Fibroblast of lung (primary cell): ENCODE data around the gene GPC5. TPM values are rescaled to one million over a fixed set of nuclear protein-coding genes. Genes with fewer than 3 reads are reported as not detected.

Experiments used
- DNase-seq, 2 donors: peaks; one replicate each; pipeline versions ENCODE4 v3.0.0 to v3.0.0-alpha.2; 2010; ENCODE audit warnings: low read depth in 2 of 2
- H2AFZ ChIP-seq: 2 replicates; pipeline ENCODE4 v1.5.1; 2012; ENCODE audit warnings: low read length, control low read depth, inconsistent platforms
- H3K27ac ChIP-seq: 2 replicates; pipeline ENCODE4 v1.5.1; 2011; ENCODE audit warnings: low read length, control low read depth; ENCODE audit not compliant: insufficient read depth
- H3K27me3 ChIP-seq: 2 replicates; pipeline ENCODE4 v1.5.1; 2011; ENCODE audit warnings: mild to moderate bottlenecking, low read length; ENCODE audit not compliant: control insufficient read depth, insufficient read depth
- H3K36me3 ChIP-seq: 2 replicates; pipeline ENCODE4 v1.5.1; 2011; ENCODE audit warnings: low read length; ENCODE audit not compliant: control insufficient read depth, insufficient read depth
- H3K4me1 ChIP-seq: 2 replicates; pipeline ENCODE4 v1.5.1; 2011; ENCODE audit warnings: low read length; ENCODE audit not compliant: control insufficient read depth, insufficient read depth; ENCODE audit errors: extremely low read depth
- H3K4me2 ChIP-seq: 2 replicates; pipeline ENCODE4 v1.5.1; 2011; ENCODE audit warnings: low read length, control low read depth; ENCODE audit not compliant: insufficient read depth; ENCODE audit errors: extremely low read depth
- H3K4me3 ChIP-seq, 4 experiments: fragments of 200-600 bp in 1 of 4; sonication (generic) in 1 of 4; replicated peaks in 1 of 4; 2 replicates each; pipeline ENCODE4 v1.5.1; 2011 to 2016; ENCODE audit warnings: low read length in 4 of 4, low read depth in 3 of 4, mild to moderate bottlenecking in 3 of 4, control low read depth in 2 of 4, inconsistent platforms in 1 of 4, mixed read lengths in 1 of 4; ENCODE audit not compliant: insufficient read depth in 1 of 4; ENCODE audit errors: control extremely low read depth in 1 of 4
- H3K79me2 ChIP-seq: 2 replicates; pipeline ENCODE4 v1.5.1; 2012; ENCODE audit warnings: mild to moderate bottlenecking, low read length, inconsistent platforms; ENCODE audit not compliant: control insufficient read depth, insufficient read depth
- H3K9ac ChIP-seq: 2 replicates; pipeline ENCODE4 v1.5.1; 2011; ENCODE audit warnings: mild to moderate bottlenecking, low read length, control low read depth; ENCODE audit not compliant: insufficient read depth
- H3K9me3 ChIP-seq: 2 replicates; pipeline ENCODE4 v1.5.1; 2012; ENCODE audit warnings: low read depth, low read length; ENCODE audit not compliant: control insufficient read depth, insufficient read depth
- H4K20me1 ChIP-seq: 2 replicates; pipeline ENCODE4 v1.5.1; 2011; ENCODE audit warnings: low read length; ENCODE audit not compliant: control insufficient read depth, insufficient read depth; ENCODE audit errors: extremely low read depth
- CTCF ChIP-seq, 2 donors: IDR thresholded peaks in 1 of 2; conservative IDR thresholded peaks in 1 of 2; 1 replicate in 1 of 2; 2 replicates in 1 of 2; pipeline ENCODE4 v1.5.1; 2011 to 2012; ENCODE audit warnings: low read length in 2 of 2, control low read depth in 1 of 2, inconsistent platforms in 1 of 2, low read depth in 1 of 2, mild to moderate bottlenecking in 1 of 2
- EZH2 ChIP-seq: IDR thresholded peaks from 2 replicates; pipeline ENCODE4 v1.5.1; 2012; ENCODE audit warnings: low read length, control low read depth, mild to moderate bottlenecking; ENCODE audit errors: missing control alignments
- polyA plus RNA-seq, 2 donors: library from polyadenylated mRNA; depleted of rRNA in 1 of 2; stranded (reverse) in 1 of 2; unstranded in 1 of 2; fragments of >200 nt; gene quantifications; 2 replicates each; pipeline ENCODE4 v1.2.1, GENCODE V29; 2011 to 2012; ENCODE audit warnings: missing spikeins in 1 of 2
- total RNA-seq: library from RNA; depleted of rRNA; stranded (reverse); fragments of >200 nt; gene quantifications from 2 replicates; pipeline ENCODE4 v1.2.1, GENCODE V29; 2014

GPC5 gene
- total and polyA plus RNA-seq, 2 donors (not counting 1 experiment from before 2014, with no cell fraction given), result 0.17 TPM; not detected in 1

DNA sequence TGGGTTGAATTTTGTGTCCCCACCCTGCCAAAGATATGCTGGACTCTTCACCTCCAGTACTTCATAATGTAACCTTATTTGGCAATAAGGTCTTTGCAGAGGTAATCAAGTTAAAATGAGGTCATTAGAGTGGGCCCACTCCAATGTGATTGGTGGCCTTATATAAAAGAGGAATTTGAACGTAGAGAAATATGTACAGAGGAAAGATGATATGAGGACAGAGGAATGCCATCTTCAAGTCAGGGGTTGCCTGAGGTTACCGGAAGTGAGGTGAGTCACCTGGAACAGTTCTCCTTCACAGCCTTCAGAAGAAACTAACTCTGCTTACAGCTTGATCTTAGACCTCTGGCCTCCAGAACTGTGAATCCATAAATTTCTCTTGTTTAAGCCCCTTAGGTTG, 69.9 kb downstream of the GPC5 start:
- no peak overlapping the region for H3K4me2 ChIP-seq
- no peak for TF ChIP-seq CTCF (conservative IDR thresholded peaks at IDR 0.05 in 1 of 2, IDR thresholded peaks at IDR 0.05 in 1 of 2; ENCODE audit: low read depth in 1 of 2, low read length in 2 of 2)
- no peak for TF ChIP-seq EZH2
- no peak overlapping the region for H3K9ac ChIP-seq
- no peaks in the 10 kb centered on the region for H4K20me1 ChIP-seq
- no peaks in the 10 kb centered on the region for H3K36me3 ChIP-seq
- H3K4me1 ChIP-seq, result no peaks in the 10 kb centered on the region
- no peaks in the 10 kb centered on the region for H3K79me2 ChIP-seq
- peak in 1 of 2 donors; percentile 8 for DNase-seq
- no peaks in the 10 kb centered on the region for H3K9me3 ChIP-seq
- H2AFZ ChIP-seq, result no peak overlapping the region
- no peak overlapping the region for H3K4me3 ChIP-seq
- H3K27me3 ChIP-seq, result no peaks in the 10 kb centered on the region
- H3K27ac ChIP-seq, result no peak overlapping the region

DNA sequence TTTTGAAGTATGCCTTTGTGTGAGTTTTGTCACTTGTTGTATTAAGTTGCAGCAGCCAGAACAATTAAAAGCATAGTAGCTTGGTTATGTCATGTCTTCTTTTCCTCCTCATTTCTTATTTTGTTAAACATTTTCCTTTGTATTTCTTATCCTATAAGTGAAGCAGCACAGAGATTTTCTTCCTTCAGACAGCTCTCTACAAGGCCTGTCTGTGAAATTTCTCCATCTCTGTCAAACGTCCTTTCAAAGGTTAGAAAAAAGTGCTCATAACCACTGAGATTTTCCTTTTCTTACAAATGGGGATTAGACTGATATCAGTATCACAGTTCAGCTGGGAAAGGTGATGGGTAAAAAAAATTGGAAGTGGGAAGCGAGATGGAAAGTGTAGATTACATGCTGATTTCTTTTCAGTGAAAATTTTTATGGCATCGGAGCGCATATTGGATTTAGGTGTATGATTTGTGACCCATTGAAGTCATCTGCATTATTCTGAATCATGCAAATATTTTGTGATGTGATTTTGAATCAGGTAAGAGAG, 71.7 kb downstream of the GPC5 start:
- TF ChIP-seq CTCF (conservative IDR thresholded peaks at IDR 0.05 in 1 of 2, IDR thresholded peaks at IDR 0.05 in 1 of 2; ENCODE audit: low read depth in 1 of 2, low read length in 2 of 2) (no peak), EZH2 (no peak)
- no peak overlapping the region for H3K4me2 ChIP-seq
- no peaks in the 10 kb centered on the region for H3K27me3 ChIP-seq
- H3K4me3 ChIP-seq, result no peak overlapping the region
- no peaks in the 10 kb centered on the region for H3K79me2 ChIP-seq
- no peaks in the 10 kb centered on the region for H3K9me3 ChIP-seq
- H4K20me1 ChIP-seq, result no peaks in the 10 kb centered on the region
- no peak overlapping the region for H3K9ac ChIP-seq
- no peak overlapping the region for H2AFZ ChIP-seq
- DNase-seq, result no peak
- no peaks in the 10 kb centered on the region for H3K4me1 ChIP-seq
- H3K36me3 ChIP-seq, result no peaks in the 10 kb centered on the region
- no peak overlapping the region for H3K27ac ChIP-seq

DNA sequence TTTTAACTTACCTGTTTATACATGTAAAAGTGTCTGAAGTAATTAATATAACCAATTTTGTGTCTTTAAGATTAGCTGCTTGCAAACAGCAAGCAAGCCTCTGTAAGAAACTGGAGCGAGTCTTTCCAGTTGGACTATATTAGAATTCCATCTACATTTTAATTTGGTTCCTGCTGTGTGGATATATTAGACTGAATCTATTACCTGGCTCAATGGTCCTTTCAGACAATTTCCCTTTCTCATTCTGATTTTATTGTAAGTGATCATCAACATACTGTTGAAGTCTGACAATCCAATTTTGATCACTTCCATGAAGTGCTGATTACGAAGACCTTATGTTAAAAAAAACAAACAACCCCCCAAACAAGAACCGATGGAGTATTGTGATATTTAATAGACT, 72.3 kb downstream of the GPC5 start:
- Histone ChIP-seq H2AFZ (no peak overlapping the region), H3K27me3 (no peaks in the 10 kb centered on the region), H3K4me3 (no peak overlapping the region), H3K4me2 (no peak overlapping the region), H4K20me1 (no peaks in the 10 kb centered on the region), H3K9ac (no peak overlapping the region), H3K79me2 (no peaks in the 10 kb centered on the region), H3K36me3 (no peaks in the 10 kb centered on the region), H3K4me1 (no peaks in the 10 kb centered on the region), H3K9me3 (no peaks in the 10 kb centered on the region), H3K27ac (no peak overlapping the region)
- no peak for TF ChIP-seq CTCF (conservative IDR thresholded peaks at IDR 0.05 in 1 of 2, IDR thresholded peaks at IDR 0.05 in 1 of 2; ENCODE audit: low read depth in 1 of 2, low read length in 2 of 2)
- TF ChIP-seq EZH2, result no peak
- DNase-seq, result no peak
